H9 (cell line): ENCODE data around the gene UTS2R. TPM values are rescaled to one million over a fixed set of nuclear protein-coding genes. Genes with fewer than 3 reads are reported as not detected.

Experiments used
- DNase-seq: peaks from one replicate; pipeline ENCODE4 v3.0.0-alpha.2; 2017
- H2AFZ ChIP-seq: one replicate; pipeline ENCODE4 v1.6.1; 2013; ENCODE audit warnings: mild to moderate bottlenecking, low read length, control low read depth, moderate library complexity
- H2AK5ac ChIP-seq: 2 replicates; pipeline ENCODE4 v1.6.1; 2013; ENCODE audit warnings: low read length, control low read depth, mixed read lengths; ENCODE audit not compliant: insufficient read length
- H2BK120ac ChIP-seq: one replicate; pipeline ENCODE4 v1.6.1; 2013; ENCODE audit warnings: low read depth, mild to moderate bottlenecking, low read length, control low read depth, inconsistent platforms; ENCODE audit not compliant: poor library complexity, severe bottlenecking
- H2BK12ac ChIP-seq: 2 replicates; pipeline ENCODE4 v1.6.1; 2013; ENCODE audit warnings: low read length, control low read depth, mixed read lengths, low read depth; ENCODE audit not compliant: insufficient read length
- H2BK15ac ChIP-seq: 2 replicates; pipeline ENCODE4 v1.6.1; 2013; ENCODE audit warnings: low read depth, low read length, control low read depth
- H2BK20ac ChIP-seq: one replicate; pipeline ENCODE4 v1.6.1; 2013; ENCODE audit warnings: low read depth, mild to moderate bottlenecking, low read length, control low read depth, inconsistent platforms; ENCODE audit not compliant: poor library complexity, severe bottlenecking
- H2BK5ac ChIP-seq: 2 replicates; pipeline ENCODE4 v1.6.1; 2013; ENCODE audit warnings: low read length, control low read depth, mixed read lengths; ENCODE audit not compliant: insufficient read length
- H3K14ac ChIP-seq: 2 replicates; pipeline ENCODE4 v1.6.1; 2013; ENCODE audit warnings: low read length, control low read depth; ENCODE audit not compliant: insufficient read depth
- H3K18ac ChIP-seq: 2 replicates; pipeline ENCODE4 v1.6.1; 2013; ENCODE audit warnings: low read depth, mild to moderate bottlenecking, mixed read lengths, low read length, control low read depth; ENCODE audit not compliant: insufficient read length
- H3K23ac ChIP-seq: 2 replicates; pipeline ENCODE4 v1.6.1; 2013; ENCODE audit warnings: low read length, control low read depth, mixed read lengths, low read depth; ENCODE audit not compliant: insufficient read length
- H3K23me2 ChIP-seq: 2 replicates; pipeline ENCODE4 v1.6.1; 2013; ENCODE audit warnings: low read depth, mild to moderate bottlenecking, mixed read lengths, low read length, control low read depth; ENCODE audit not compliant: insufficient read length, poor library complexity, severe bottlenecking
- H3K27ac ChIP-seq: 2 replicates; pipeline ENCODE4 v1.5.1; 2013; ENCODE audit warnings: low read length, control low read depth, mixed read lengths, low read depth; ENCODE audit not compliant: insufficient read length
- H3K27me3 ChIP-seq: 2 replicates; pipeline ENCODE4 v1.6.1; 2013; ENCODE audit warnings: low read length, control low read depth, inconsistent platforms; ENCODE audit not compliant: insufficient read depth
- H3K4ac ChIP-seq: 2 replicates; pipeline ENCODE4 v1.6.1; 2013; ENCODE audit warnings: low read depth, mild to moderate bottlenecking, control low read depth, inconsistent platforms, low read length, moderate library complexity
- H3K4me1 ChIP-seq: 2 replicates; pipeline ENCODE4 v1.6.1; 2013; ENCODE audit warnings: low read length, control low read depth, inconsistent platforms; ENCODE audit not compliant: insufficient read depth
- H3K4me2 ChIP-seq: 2 replicates; pipeline ENCODE4 v1.6.1; 2013; ENCODE audit warnings: low read length, control low read depth, mixed read lengths; ENCODE audit not compliant: insufficient read length, insufficient read depth
- H3K56ac ChIP-seq: 2 replicates; pipeline ENCODE4 v1.6.1; 2013; ENCODE audit warnings: low read depth, mild to moderate bottlenecking, mixed read lengths, low read length, control low read depth; ENCODE audit not compliant: insufficient read length
- H3K79me1 ChIP-seq: 2 replicates; pipeline ENCODE4 v1.6.1; 2013; ENCODE audit warnings: low read depth, mild to moderate bottlenecking, moderate library complexity, low read length, control low read depth, inconsistent platforms; ENCODE audit not compliant: insufficient read depth, poor library complexity, severe bottlenecking
- H3K79me2 ChIP-seq: 2 replicates; pipeline ENCODE4 v1.6.1; 2013; ENCODE audit warnings: low read length, control low read depth, inconsistent platforms; ENCODE audit not compliant: insufficient read depth
- H3K9ac ChIP-seq: 2 replicates; pipeline ENCODE4 v1.6.1; 2013; ENCODE audit warnings: low read length, control low read depth, mixed read lengths; ENCODE audit not compliant: insufficient read length; ENCODE audit errors: extremely low read depth
- H3K9me3 ChIP-seq: one replicate; pipeline ENCODE4 v1.6.1; 2013; ENCODE audit warnings: low read depth, low read length, inconsistent platforms; ENCODE audit not compliant: control insufficient read depth
- H3T11ph ChIP-seq: one replicate; pipeline ENCODE4 v1.6.1; 2013; ENCODE audit warnings: mild to moderate bottlenecking, low read length, control low read depth, inconsistent platforms
- H4K20me1 ChIP-seq: one replicate; pipeline ENCODE4 v1.6.1; 2013; ENCODE audit not compliant: control insufficient read depth, insufficient read length, insufficient read depth
- H4K5ac ChIP-seq: 2 replicates; pipeline ENCODE4 v1.6.1; 2013; ENCODE audit warnings: low read depth, mild to moderate bottlenecking, mixed read lengths, low read length, control low read depth; ENCODE audit not compliant: insufficient read length
- H4K8ac ChIP-seq: replicated peaks from 2 replicates; pipeline ENCODE4 v1.6.1; 2013; ENCODE audit warnings: low read length, control low read depth, mixed read lengths, low read depth; ENCODE audit not compliant: insufficient read length
- H4K91ac ChIP-seq: 2 replicates; pipeline ENCODE4 v1.6.1; 2013; ENCODE audit warnings: low read depth, mild to moderate bottlenecking, moderate library complexity, mixed read lengths, low read length, control low read depth; ENCODE audit not compliant: insufficient read length
- H3K27ac Mint-ChIP-seq, 3 experiments: 2 replicates in 2 of 3; 3 replicates in 1 of 3; pipeline ENCODE4 v1.8.0; 2020 to 2021; ENCODE audit warnings: mixed read lengths in 3 of 3, mild to moderate bottlenecking in 1 of 3, moderate library complexity in 1 of 3
- H3K27me3 Mint-ChIP-seq: 2 replicates; pipeline ENCODE4 v1.8.0; 2021; ENCODE audit warnings: low read depth, mild to moderate bottlenecking, moderate library complexity, mixed read lengths
- H3K36me3 Mint-ChIP-seq, 3 experiments: 2 replicates in 2 of 3; 3 replicates in 1 of 3; pipeline ENCODE4 v1.8.0; 2020 to 2021; ENCODE audit warnings: low read depth in 3 of 3, mixed read lengths in 3 of 3; ENCODE audit not compliant: insufficient read depth in 1 of 3
- H3K4me1 Mint-ChIP-seq, 2 experiments: 2 replicates each; pipeline ENCODE4 v1.8.0; 2020; ENCODE audit warnings: mixed read lengths in 2 of 2
- H3K4me3 Mint-ChIP-seq, 2 experiments: 2 replicates in 1 of 2; 3 replicates in 1 of 2; pipeline ENCODE4 v1.8.0; 2020 to 2021; ENCODE audit warnings: mild to moderate bottlenecking in 2 of 2, mixed read lengths in 2 of 2, moderate library complexity in 1 of 2
- H3K9me3 Mint-ChIP-seq, 2 experiments: 2 replicates in 1 of 2; 3 replicates in 1 of 2; pipeline ENCODE4 v1.8.0; 2020; ENCODE audit warnings: mild to moderate bottlenecking in 2 of 2, mixed read lengths in 2 of 2, moderate library complexity in 1 of 2
- WGBS: extraction: QIAGEN DNeasy Blood & Tissue Kit; methylation state at CpG from one replicate; pipeline ENCODE4 v1.1.7; 2013; ENCODE audit warnings: missing lambda C conversion rate, low lambda C conversion rate, mixed read lengths; ENCODE audit not compliant: insufficient read length; ENCODE audit errors: extremely low coverage; 5-methylcytosine and 5-hydroxymethylcytosine counted together
- total RNA-seq: library from RNA; stranded (reverse); gene quantifications from 2 replicates; pipeline ENCODE4 v1.2.1, GENCODE V29; 2021
- TF ChIP-seq, protein P1 (sequence below): fragments of 200-600 bp; sonication (generic); conservative IDR thresholded peaks from 3 replicates; pipeline ENCODE4 v1.8.0; 2021; ENCODE audit warnings: antibody characterized with exemption, mild to moderate bottlenecking

The UTS2R gene
- total RNA-seq, 1 experiment from 2014 or later: 0.94 TPM

DNA sequence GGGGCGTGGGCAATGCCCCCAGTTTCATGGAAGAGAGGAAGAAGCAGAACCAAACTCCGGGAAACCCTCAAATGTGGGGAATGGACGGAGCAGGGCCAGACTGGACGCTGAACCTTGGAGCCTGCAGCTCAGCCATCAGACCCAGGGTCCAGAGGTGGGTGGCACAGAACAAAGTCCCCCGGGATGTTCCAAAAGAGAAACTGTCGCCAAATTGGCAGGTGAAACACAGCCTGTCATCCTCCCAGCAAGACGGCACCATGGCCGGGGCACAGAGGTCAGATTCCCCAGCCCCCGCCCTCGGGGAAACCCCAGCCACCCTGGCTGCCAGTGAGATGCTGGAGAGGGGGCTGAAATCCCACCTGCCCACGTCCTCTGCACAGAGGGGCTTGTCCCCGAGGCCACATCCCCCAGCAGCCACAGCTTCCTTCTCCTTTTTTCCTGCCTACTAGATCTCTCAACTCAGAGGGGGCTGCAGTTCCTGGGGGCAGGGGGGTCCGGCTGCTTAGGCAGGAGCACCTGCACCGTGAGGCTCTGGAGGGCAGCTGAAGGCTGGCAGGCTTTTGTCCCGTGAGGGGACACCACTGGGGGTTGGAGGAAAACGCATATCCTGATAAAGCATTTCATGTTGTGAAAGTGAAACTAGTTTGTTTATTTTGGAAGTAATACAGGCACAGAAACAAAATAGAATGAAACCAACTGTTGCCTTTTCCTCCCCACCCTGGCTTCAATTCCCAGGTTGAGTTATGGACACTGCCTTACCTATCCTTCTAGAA lies 36.8 kb upstream of the UTS2R start:
- TF ChIP-seq, protein P1, sequence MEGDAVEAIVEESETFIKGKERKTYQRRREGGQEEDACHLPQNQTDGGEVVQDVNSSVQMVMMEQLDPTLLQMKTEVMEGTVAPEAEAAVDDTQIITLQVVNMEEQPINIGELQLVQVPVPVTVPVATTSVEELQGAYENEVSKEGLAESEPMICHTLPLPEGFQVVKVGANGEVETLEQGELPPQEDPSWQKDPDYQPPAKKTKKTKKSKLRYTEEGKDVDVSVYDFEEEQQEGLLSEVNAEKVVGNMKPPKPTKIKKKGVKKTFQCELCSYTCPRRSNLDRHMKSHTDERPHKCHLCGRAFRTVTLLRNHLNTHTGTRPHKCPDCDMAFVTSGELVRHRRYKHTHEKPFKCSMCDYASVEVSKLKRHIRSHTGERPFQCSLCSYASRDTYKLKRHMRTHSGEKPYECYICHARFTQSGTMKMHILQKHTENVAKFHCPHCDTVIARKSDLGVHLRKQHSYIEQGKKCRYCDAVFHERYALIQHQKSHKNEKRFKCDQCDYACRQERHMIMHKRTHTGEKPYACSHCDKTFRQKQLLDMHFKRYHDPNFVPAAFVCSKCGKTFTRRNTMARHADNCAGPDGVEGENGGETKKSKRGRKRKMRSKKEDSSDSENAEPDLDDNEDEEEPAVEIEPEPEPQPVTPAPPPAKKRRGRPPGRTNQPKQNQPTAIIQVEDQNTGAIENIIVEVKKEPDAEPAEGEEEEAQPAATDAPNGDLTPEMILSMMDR: no peak
- no peak overlapping the region for H3K4ac ChIP-seq
- no peak overlapping the region for H3K4me2 ChIP-seq

More for the DNA sequence above, 36.8 kb upstream of the UTS2R start:
- Mint-ChIP-seq H3K9me3 (0 out of 5 replicates have a peak, but pooled peaks cover 0 to 3% of the 10 kb centered on the region in 2 experiments), H3K36me3 (no peaks in the 10 kb centered on the region; a peak in 1 of 7 replicates), H3K4me1 (peaks cover 21 to 35% of the 10 kb centered on the region in 2 experiments), H3K27me3 (peaks cover 99% of the 10 kb centered on the region), H3K4me3 (peak overlapping the region in 1 of 2 experiments; percentile 62; a peak in 2 of 5 replicates), H3K27ac (no peak overlapping the region)
- Histone ChIP-seq H2BK15ac (no peak overlapping the region), H2BK5ac (no peak overlapping the region), H3K18ac (no peak overlapping the region), H3K79me1 (no peaks in the 10 kb centered on the region), H2BK20ac (no peak overlapping the region), H3K9ac (no peak overlapping the region), H4K91ac (no peak overlapping the region), H4K5ac (no peak overlapping the region), H3K79me2 (no peaks in the 10 kb centered on the region), H3K4me1 (no peaks in the 10 kb centered on the region), H4K20me1 (no peaks in the 10 kb centered on the region), H3K27ac (no peak overlapping the region), H2BK120ac (no peak overlapping the region), H3K23ac (no peak overlapping the region), H2BK12ac (no peak overlapping the region), H3K9me3 (no peaks in the 10 kb centered on the region), H3K56ac (no peak overlapping the region), H2AK5ac (no peak overlapping the region), H3T11ph (no peak overlapping the region), H4K8ac (no peak overlapping the region), H2AFZ (no peak overlapping the region), H3K27me3 (peaks cover 10% of the 10 kb centered on the region; the same call in 1 of the 2 replicates), H3K14ac (no peak overlapping the region), H3K23me2 (peaks cover 2% of the 10 kb centered on the region)
- WGBS: no CpG with 5 or more reads among the region's 16 CpGs
- no peak for DNase-seq
